ENCODE results near the gene SEMA5B. TPM values are rescaled to one million over a fixed set of nuclear protein-coding genes. Genes with fewer than 3 reads are reported as not detected.

Gene SEMA5B
- total RNA-seq, 3 donors from 2014 or later (not counting 1 experiment from before 2014, with no cell fraction given) = 0.23 TPM; not detected in 2

DNA sequence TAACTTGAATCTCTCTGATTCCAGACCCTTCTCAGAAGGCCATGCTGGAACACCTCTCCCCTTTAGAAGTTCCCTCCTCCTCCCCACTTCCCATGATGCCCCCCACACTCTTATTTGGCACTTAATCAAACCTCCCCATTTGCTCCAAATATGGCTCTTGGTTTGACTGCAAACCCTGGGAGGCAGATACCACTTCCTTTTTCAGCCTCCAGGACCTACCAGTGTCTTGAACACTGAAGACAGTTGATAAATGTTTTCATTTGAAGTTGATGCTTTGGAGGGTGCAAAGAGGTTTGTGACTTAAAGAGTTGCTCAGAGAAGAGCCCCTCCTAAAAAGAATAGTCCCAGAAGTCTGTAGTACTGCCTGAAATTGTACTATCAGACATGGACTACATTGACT is 61.5 kb downstream of the SEMA5B start:
- no peaks in the 10 kb centered on the region for H3K4me1 Mint-ChIP-seq
- intact Hi-C loops (cut with micrococcal nuclease) = no loop called here
- Histone ChIP-seq H3K4me1 (ENCODE audit: control insufficient read depth, insufficient read depth, low read length) (no peaks in the 10 kb centered on the region), H3K4me3 (ENCODE audit: low read length) (no peak overlapping the region), H3K27ac (ENCODE audit: low read length) (no peak overlapping the region), H3K27me3 (ENCODE audit: control insufficient read depth, insufficient read depth, low read length) (no peaks in the 10 kb centered on the region), H3K36me3 (ENCODE audit: control insufficient read depth, insufficient read depth, low read length) (no peaks in the 10 kb centered on the region), H3K9me3 (ENCODE audit: control insufficient read depth, insufficient read depth, low read length) (no peaks in the 10 kb centered on the region)
- no peaks in the 10 kb centered on the region for H3K36me3 Mint-ChIP-seq
- peaks cover 11 to 14% of the 10 kb centered on the region in 2 donors for H3K27me3 Mint-ChIP-seq (ENCODE audit: low read depth in 2 of 2)
- ATAC-seq (no peak), DNase-seq (no peak)
- TF ChIP-seq, protein P1, sequence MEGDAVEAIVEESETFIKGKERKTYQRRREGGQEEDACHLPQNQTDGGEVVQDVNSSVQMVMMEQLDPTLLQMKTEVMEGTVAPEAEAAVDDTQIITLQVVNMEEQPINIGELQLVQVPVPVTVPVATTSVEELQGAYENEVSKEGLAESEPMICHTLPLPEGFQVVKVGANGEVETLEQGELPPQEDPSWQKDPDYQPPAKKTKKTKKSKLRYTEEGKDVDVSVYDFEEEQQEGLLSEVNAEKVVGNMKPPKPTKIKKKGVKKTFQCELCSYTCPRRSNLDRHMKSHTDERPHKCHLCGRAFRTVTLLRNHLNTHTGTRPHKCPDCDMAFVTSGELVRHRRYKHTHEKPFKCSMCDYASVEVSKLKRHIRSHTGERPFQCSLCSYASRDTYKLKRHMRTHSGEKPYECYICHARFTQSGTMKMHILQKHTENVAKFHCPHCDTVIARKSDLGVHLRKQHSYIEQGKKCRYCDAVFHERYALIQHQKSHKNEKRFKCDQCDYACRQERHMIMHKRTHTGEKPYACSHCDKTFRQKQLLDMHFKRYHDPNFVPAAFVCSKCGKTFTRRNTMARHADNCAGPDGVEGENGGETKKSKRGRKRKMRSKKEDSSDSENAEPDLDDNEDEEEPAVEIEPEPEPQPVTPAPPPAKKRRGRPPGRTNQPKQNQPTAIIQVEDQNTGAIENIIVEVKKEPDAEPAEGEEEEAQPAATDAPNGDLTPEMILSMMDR (IDR thresholded peaks at IDR 0.05) = no peak
- no peak overlapping the region for H3K4me3 Mint-ChIP-seq
- no peak overlapping the region for H3K27ac Mint-ChIP-seq
- H3K9me3 Mint-ChIP-seq = no peaks in the 10 kb centered on the region

DNA sequence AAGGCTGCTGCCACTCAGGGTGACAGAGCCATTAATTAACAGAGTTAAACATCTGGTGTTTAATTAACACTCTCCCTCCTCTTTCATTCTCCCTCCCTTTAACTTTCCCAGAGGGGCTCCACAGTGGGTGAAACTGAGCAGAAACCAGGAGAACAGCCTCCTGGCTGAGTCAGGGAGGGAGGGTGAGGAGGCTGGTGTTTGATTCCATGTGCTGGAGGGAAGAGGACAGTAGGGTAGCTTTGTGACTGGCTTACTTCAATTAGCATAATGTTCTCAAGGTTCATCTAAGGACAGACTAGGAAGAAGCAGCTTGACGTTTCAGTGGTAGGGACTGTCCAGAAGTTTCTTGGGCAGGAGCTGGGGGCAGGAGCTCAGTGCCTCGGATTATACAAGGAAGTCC is 62.8 kb downstream of the SEMA5B start:
- TF ChIP-seq, protein P1 (IDR thresholded peaks at IDR 0.05) = no peak
- DNase-seq (no peak), ATAC-seq (no peak)
- Histone ChIP-seq H3K27ac (ENCODE audit: low read length) (no peak overlapping the region), H3K36me3 (ENCODE audit: control insufficient read depth, insufficient read depth, low read length) (no peaks in the 10 kb centered on the region), H3K4me1 (ENCODE audit: control insufficient read depth, insufficient read depth, low read length) (no peaks in the 10 kb centered on the region), H3K9me3 (ENCODE audit: control insufficient read depth, insufficient read depth, low read length) (no peaks in the 10 kb centered on the region), H3K27me3 (ENCODE audit: control insufficient read depth, insufficient read depth, low read length) (no peaks in the 10 kb centered on the region), H3K4me3 (ENCODE audit: low read length) (no peak overlapping the region)
- peaks cover 7 to 14% of the 10 kb centered on the region in 2 donors for H3K27me3 Mint-ChIP-seq (ENCODE audit: low read depth in 2 of 2)
- no peak overlapping the region for H3K27ac Mint-ChIP-seq
- WGBS (ENCODE audit: insufficient coverage) = 57% methylated on average over 2 of the region's 2 CpGs
- H3K36me3 Mint-ChIP-seq = no peaks in the 10 kb centered on the region
- no peaks in the 10 kb centered on the region for H3K9me3 Mint-ChIP-seq
- intact Hi-C loops (cut with micrococcal nuclease) = no loop called here
- no peaks in the 10 kb centered on the region for H3K4me1 Mint-ChIP-seq
- H3K4me3 Mint-ChIP-seq = no peak overlapping the region

DNA sequence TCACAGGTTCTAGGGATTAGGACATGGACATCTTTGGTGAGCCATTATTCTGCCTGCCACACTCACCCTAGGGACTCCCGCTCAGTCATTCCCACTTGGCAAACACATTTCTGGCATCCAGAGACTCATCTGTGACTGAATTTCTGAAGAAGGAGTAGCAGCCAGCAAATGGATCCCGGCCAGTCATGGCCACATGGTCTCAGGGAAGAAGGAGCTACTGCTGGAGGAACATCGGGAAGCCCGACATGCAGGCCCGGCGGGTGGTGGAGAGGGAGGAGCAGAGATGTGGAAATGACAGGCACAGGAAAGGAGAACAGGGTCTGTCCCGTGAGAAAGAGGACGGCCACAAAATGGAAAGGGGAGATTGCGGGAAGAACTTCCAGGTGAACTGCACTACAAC is 65.4 kb downstream of the SEMA5B start:
- Histone ChIP-seq H3K4me3 (ENCODE audit: low read length) (no peak overlapping the region), H3K27ac (ENCODE audit: low read length) (no peak overlapping the region), H3K9me3 (ENCODE audit: control insufficient read depth, insufficient read depth, low read length) (no peaks in the 10 kb centered on the region), H3K36me3 (ENCODE audit: control insufficient read depth, insufficient read depth, low read length) (no peaks in the 10 kb centered on the region), H3K4me1 (ENCODE audit: control insufficient read depth, insufficient read depth, low read length) (no peaks in the 10 kb centered on the region), H3K27me3 (ENCODE audit: control insufficient read depth, insufficient read depth, low read length) (no peaks in the 10 kb centered on the region)
- Mint-ChIP-seq H3K9me3 (no peaks in the 10 kb centered on the region), H3K27ac (no peak overlapping the region), H3K36me3 (no peaks in the 10 kb centered on the region), H3K4me1 (no peaks in the 10 kb centered on the region), H3K4me3 (no peak overlapping the region), H3K27me3 (ENCODE audit: low read depth in 2 of 2) (peaks cover 8 to 17% of the 10 kb centered on the region in 2 donors)
- TF ChIP-seq, protein P1 (IDR thresholded peaks at IDR 0.05) = no peak
- intact Hi-C loops (cut with micrococcal nuclease) = no loop called here
- ATAC-seq (no peak), DNase-seq (no peak)
- WGBS (ENCODE audit: insufficient coverage) = 88% methylated on average over 8 of the region's 9 CpGs

DNA sequence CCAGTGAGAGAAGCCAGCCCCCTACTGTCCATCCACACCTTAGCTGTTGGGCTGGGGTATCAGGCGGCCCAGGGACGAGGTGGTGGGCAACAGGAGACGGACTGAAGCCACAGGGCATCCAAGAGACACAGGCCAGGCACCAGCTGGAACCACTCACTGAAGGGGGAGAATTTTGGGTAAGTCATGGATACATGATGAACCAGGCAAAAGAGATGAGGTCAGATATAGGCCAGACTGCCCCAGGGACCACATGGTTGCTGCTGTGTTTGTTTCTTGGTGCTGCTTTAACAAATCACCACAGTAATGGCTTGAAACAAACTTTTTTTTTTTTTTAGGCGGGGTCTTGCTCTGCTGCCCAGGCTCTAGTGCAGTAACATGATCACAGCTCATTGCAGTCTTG is 66.4 kb downstream of the SEMA5B start:
- H3K4me1 Mint-ChIP-seq = no peaks in the 10 kb centered on the region
- TF ChIP-seq, protein P1 (IDR thresholded peaks at IDR 0.05) = no peak
- peaks cover 18 to 25% of the 10 kb centered on the region in 2 donors for H3K27me3 Mint-ChIP-seq (ENCODE audit: low read depth in 2 of 2)
- ATAC-seq (no peak), DNase-seq (no peak)
- no peaks in the 10 kb centered on the region for H3K36me3 ChIP-seq (ENCODE audit: control insufficient read depth, insufficient read depth, low read length)
- no peak overlapping the region for H3K27ac Mint-ChIP-seq
- intact Hi-C loops (cut with micrococcal nuclease) = no loop called here
- WGBS (ENCODE audit: insufficient coverage) = 68% methylated on average over 4 of the region's 4 CpGs
- H3K36me3 Mint-ChIP-seq = no peaks in the 10 kb centered on the region
- no peaks in the 10 kb centered on the region for H3K9me3 Mint-ChIP-seq
- H3K4me1 ChIP-seq (ENCODE audit: control insufficient read depth, insufficient read depth, low read length) = no peaks in the 10 kb centered on the region
- H3K4me3 ChIP-seq (ENCODE audit: low read length) = no peak overlapping the region
- H3K27me3 ChIP-seq (ENCODE audit: control insufficient read depth, insufficient read depth, low read length) = no peaks in the 10 kb centered on the region
- no peaks in the 10 kb centered on the region for H3K9me3 ChIP-seq (ENCODE audit: control insufficient read depth, insufficient read depth, low read length)
- no peak overlapping the region for H3K4me3 Mint-ChIP-seq
- no peak overlapping the region for H3K27ac ChIP-seq (ENCODE audit: low read length)

Data from natural killer cell (primary cell).